OCI-LY1 (cell line): ENCODE results near the gene ZNF747.

Experiments
- H2AFZ ChIP-seq: fragments of 200-600 bp; sonication (generic), shearing (Covaris generic); 2 replicates; pipeline ENCODE4 v1.6.0; 2014; ENCODE audit warnings: antibody characterized with exemption, mild to moderate bottlenecking, low read length
- H3F3A ChIP-seq: fragments of 200-600 bp; sonication (generic), shearing (Covaris generic); 2 replicates; pipeline ENCODE4 v1.6.0; 2014; ENCODE audit warnings: mild to moderate bottlenecking, antibody characterized with exemption, low read length, moderate library complexity; ENCODE audit not compliant: insufficient read depth
- H3K27ac ChIP-seq: fragments of 200-600 bp; sonication (generic); 2 replicates; pipeline ENCODE4 v1.5.1; 2014; ENCODE audit warnings: low read length, mixed run types, mild to moderate bottlenecking, low read depth; ENCODE audit not compliant: poor library complexity, severe bottlenecking
- H3K27me3 ChIP-seq: fragments of 200-600 bp; sonication (generic); 2 replicates; pipeline ENCODE4 v1.6.0; 2014; ENCODE audit warnings: antibody characterized with exemption, mild to moderate bottlenecking, low read length, moderate library complexity; ENCODE audit not compliant: insufficient read depth
- H3K36me3 ChIP-seq: fragments of 200-600 bp; sonication (generic); 2 replicates; pipeline ENCODE4 v1.6.1; 2014; ENCODE audit warnings: mild to moderate bottlenecking, antibody characterized with exemption, low read length, moderate library complexity, mixed read lengths; ENCODE audit not compliant: insufficient read depth
- H3K4me1 ChIP-seq: fragments of 200-600 bp; sonication (generic); 2 replicates; pipeline ENCODE4 v1.5.1; 2014; ENCODE audit warnings: mild to moderate bottlenecking, low read length, moderate library complexity; ENCODE audit not compliant: insufficient read depth, severe bottlenecking
- H3K4me2 ChIP-seq: fragments of 200-600 bp; sonication (generic), shearing (Covaris generic); 2 replicates; pipeline ENCODE4 v1.6.1; 2014; ENCODE audit warnings: low read length
- H3K4me3 ChIP-seq: fragments of 200-600 bp; sonication (generic); 2 replicates; pipeline ENCODE4 v1.5.1; 2014; ENCODE audit warnings: low read length, low read depth, mild to moderate bottlenecking, mixed read lengths; ENCODE audit not compliant: poor library complexity, severe bottlenecking
- H3K79me2 ChIP-seq: fragments of 200-600 bp; shearing (Covaris generic); 2 replicates; pipeline ENCODE4 v1.6.1; 2016; ENCODE audit warnings: mixed run types, low read length, mixed read lengths; ENCODE audit not compliant: insufficient read depth
- H3K9ac ChIP-seq: fragments of 200-600 bp; sonication (generic), shearing (Covaris generic); 2 replicates; pipeline ENCODE4 v1.6.1; 2014; ENCODE audit warnings: mild to moderate bottlenecking, low read length, mixed read lengths
- H3K9me2 ChIP-seq: fragments of 200-600 bp; sonication (generic), shearing (Covaris generic); 2 replicates; pipeline ENCODE4 v1.6.1; 2014; ENCODE audit warnings: low read depth, mild to moderate bottlenecking, low read length, mixed read lengths
- H3K9me3 ChIP-seq: fragments of 200-600 bp; shearing (Covaris generic); 2 replicates; pipeline ENCODE4 v1.6.1; 2014; ENCODE audit warnings: low read length, mixed read lengths
- H4K20me1 ChIP-seq: fragments of 200-600 bp; sonication (generic), shearing (Covaris generic); 2 replicates; pipeline ENCODE4 v1.6.0; 2016; ENCODE audit warnings: mild to moderate bottlenecking, low read length; ENCODE audit not compliant: insufficient read depth
- EZH2 ChIP-seq: fragments of 200-600 bp; sonication (generic), shearing (Covaris generic); IDR thresholded peaks from 2 replicates; pipeline ENCODE4 v1.8.0; 2017; ENCODE audit warnings: borderline replicate concordance, mixed run types, mild to moderate bottlenecking, antibody characterized with exemption, low read length, moderate library complexity, mixed read lengths
- TF ChIP-seq, protein P1 (sequence below): fragments of 200-600 bp; sonication (generic), shearing (Covaris generic); IDR thresholded peaks from 2 replicates; pipeline ENCODE4 v1.5.1; 2017; ENCODE audit warnings: mild to moderate bottlenecking, antibody characterized with exemption, low read length, moderate library complexity, mixed read lengths

The ZNF747 gene

DNA sequence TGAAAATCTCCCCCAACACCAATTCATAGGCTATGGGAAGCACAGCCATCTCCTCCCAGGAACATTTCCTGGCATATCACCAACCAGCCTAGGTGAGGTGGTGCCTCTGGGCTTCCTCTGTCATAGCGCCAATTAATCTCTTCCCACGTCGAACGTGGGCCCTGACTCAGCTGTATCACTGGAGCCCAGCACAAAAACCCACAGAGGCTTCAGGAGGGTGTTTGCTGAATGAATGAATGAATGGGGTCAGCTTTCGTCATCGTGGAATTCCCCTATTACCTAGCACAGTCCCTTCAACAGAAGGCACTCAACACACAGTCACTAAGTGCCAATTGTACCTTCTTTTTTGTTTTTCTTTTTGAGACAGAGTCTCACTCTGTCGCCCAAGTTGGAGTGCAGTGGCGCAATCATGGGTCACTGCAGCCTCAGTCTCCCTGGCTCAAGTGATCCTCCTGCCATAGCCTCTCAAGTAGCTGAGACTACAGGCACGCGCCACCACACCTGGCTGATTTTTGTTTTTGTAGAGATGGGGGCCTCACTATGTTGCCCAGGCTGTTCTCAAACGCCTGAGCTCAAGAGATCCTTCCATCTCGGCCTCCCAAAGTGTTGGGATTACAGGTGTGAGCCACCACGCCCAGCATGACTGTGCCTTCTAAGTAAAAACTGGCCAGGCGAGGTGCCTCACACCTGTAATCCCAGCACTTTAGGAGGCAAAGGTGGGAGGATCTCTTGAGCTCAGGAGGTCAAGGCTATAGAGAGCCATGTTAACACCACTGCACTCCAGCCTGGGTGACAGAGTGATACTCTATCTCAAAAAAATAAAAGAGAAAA is 32.7 kb upstream of the ZNF747 start:
- Histone ChIP-seq H3K4me1 (peaks cover 25% of the 10 kb centered on the region), H3K27ac (peak overlapping the region; percentile 27), H4K20me1 (no peaks in the 10 kb centered on the region), H3K36me3 (no peaks in the 10 kb centered on the region), H3K4me3 (no peak overlapping the region), H3K9me3 (no peaks in the 10 kb centered on the region), H3K9me2 (no peaks in the 10 kb centered on the region), H2AFZ (no peak overlapping the region), H3K4me2 (no peak overlapping the region), H3K9ac (no peak overlapping the region), H3F3A (no peaks in the 10 kb centered on the region), H3K79me2 (no peaks in the 10 kb centered on the region), H3K27me3 (no peaks in the 10 kb centered on the region)
- TF ChIP-seq EZH2 = no peak
- TF ChIP-seq, protein P1, sequence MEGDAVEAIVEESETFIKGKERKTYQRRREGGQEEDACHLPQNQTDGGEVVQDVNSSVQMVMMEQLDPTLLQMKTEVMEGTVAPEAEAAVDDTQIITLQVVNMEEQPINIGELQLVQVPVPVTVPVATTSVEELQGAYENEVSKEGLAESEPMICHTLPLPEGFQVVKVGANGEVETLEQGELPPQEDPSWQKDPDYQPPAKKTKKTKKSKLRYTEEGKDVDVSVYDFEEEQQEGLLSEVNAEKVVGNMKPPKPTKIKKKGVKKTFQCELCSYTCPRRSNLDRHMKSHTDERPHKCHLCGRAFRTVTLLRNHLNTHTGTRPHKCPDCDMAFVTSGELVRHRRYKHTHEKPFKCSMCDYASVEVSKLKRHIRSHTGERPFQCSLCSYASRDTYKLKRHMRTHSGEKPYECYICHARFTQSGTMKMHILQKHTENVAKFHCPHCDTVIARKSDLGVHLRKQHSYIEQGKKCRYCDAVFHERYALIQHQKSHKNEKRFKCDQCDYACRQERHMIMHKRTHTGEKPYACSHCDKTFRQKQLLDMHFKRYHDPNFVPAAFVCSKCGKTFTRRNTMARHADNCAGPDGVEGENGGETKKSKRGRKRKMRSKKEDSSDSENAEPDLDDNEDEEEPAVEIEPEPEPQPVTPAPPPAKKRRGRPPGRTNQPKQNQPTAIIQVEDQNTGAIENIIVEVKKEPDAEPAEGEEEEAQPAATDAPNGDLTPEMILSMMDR = no peak

- H3K4me2 ChIP-seq = no peak overlapping the region
- no peak overlapping the region for H2AFZ ChIP-seq
- H3K27me3 ChIP-seq = no peaks in the 10 kb centered on the region
- H3K36me3 ChIP-seq = no peaks in the 10 kb centered on the region
- no peaks in the 10 kb centered on the region for H3F3A ChIP-seq
- no peak overlapping the region for H3K9ac ChIP-seq
- H3K79me2 ChIP-seq = no peaks in the 10 kb centered on the region
- no peaks in the 10 kb centered on the region for H4K20me1 ChIP-seq
- H3K4me1 ChIP-seq = peaks cover 29% of the 10 kb centered on the region
- H3K4me3 ChIP-seq = no peak overlapping the region
- no peak for TF ChIP-seq EZH2
- TF ChIP-seq, protein P1 = no peak
- H3K9me3 ChIP-seq = no peaks in the 10 kb centered on the region
- H3K9me2 ChIP-seq = no peaks in the 10 kb centered on the region
- no peak overlapping the region for H3K27ac ChIP-seq
Observed at GRCh38 chr16:30566531-30566930, 31.9 kb upstream of the ZNF747 start.

DNA sequence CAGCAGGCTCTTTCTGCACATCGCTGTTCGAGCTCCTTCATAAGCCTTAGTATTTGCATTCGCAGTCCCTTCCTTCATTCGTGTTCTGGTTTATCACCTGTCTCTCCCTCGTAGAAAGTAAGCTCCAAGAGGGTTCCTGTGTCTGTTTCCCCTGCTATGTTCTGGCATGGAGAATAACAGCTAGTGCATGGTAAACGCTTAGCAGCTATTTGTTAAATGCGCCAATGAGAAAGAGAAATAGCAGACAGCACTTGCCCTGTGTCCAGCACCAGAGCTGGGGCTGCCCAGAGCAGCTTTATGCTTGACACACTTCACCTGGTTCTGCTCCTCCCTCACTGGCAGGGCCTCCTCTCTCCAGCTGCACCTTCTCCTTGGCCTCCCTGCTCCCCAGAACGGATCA is 31.3 kb upstream of the ZNF747 start:
- no peak for TF ChIP-seq EZH2
- TF ChIP-seq, protein P1 = no peak
- H3K36me3 ChIP-seq = no peaks in the 10 kb centered on the region
- H3K9me3 ChIP-seq = no peaks in the 10 kb centered on the region
- no peaks in the 10 kb centered on the region for H3K9me2 ChIP-seq
- H3K4me1 ChIP-seq = peaks cover 31% of the 10 kb centered on the region
- no peak overlapping the region for H3K4me2 ChIP-seq
- no peak overlapping the region for H3K4me3 ChIP-seq
- H3K27ac ChIP-seq = no peak overlapping the region
- H2AFZ ChIP-seq = no peak overlapping the region
- no peaks in the 10 kb centered on the region for H3K27me3 ChIP-seq
- H3F3A ChIP-seq = no peaks in the 10 kb centered on the region
- no peaks in the 10 kb centered on the region for H4K20me1 ChIP-seq
- H3K79me2 ChIP-seq = no peaks in the 10 kb centered on the region
- H3K9ac ChIP-seq = no peak overlapping the region
